Loucy (cell line): ENCODE data around the gene POLA2.
"Not testable (repeated sequence)": the region's sequence is repeated elsewhere in the genome, so short reads cannot be mapped to it uniquely, and the experiment has no call there.

Experiments
- H2AFZ ChIP-seq: fragments of 200-600 bp; sonication (generic); 2 replicates; pipeline ENCODE4 v1.6.0; 2016; ENCODE audit warnings: antibody characterized with exemption, mild to moderate bottlenecking, low read length, moderate library complexity
- H3F3A ChIP-seq: fragments of 200-600 bp; 2 replicates; pipeline ENCODE4 v1.6.0; 2016; ENCODE audit warnings: antibody characterized with exemption, low read depth, mild to moderate bottlenecking
- H3K27me3 ChIP-seq: fragments of 200-600 bp; sonication (generic); 2 replicates; pipeline ENCODE4 v1.6.1; 2014; ENCODE audit warnings: low read length, mild to moderate bottlenecking; ENCODE audit not compliant: insufficient read depth, poor library complexity, severe bottlenecking
- H3K36me3 ChIP-seq: fragments of 200-600 bp; sonication (generic); 2 replicates; pipeline ENCODE4 v1.6.1; 2016; ENCODE audit warnings: low read length; ENCODE audit not compliant: insufficient read depth
- H3K4me1 ChIP-seq: fragments of 200-600 bp; sonication (generic); 2 replicates; pipeline ENCODE4 v1.5.1; 2014; ENCODE audit warnings: low read length, mild to moderate bottlenecking; ENCODE audit not compliant: insufficient read depth, poor library complexity, severe bottlenecking
- H3K4me2 ChIP-seq: fragments of 200-600 bp; sonication (generic); 2 replicates; pipeline ENCODE4 v1.6.0; 2014; ENCODE audit warnings: antibody characterized with exemption, low read length, low read depth, mild to moderate bottlenecking; ENCODE audit not compliant: poor library complexity, severe bottlenecking
- H3K4me3 ChIP-seq: fragments of 200-600 bp; sonication (generic); 2 replicates; pipeline ENCODE4 v1.5.1; 2014; ENCODE audit warnings: low read length, mild to moderate bottlenecking, mixed read lengths; ENCODE audit not compliant: poor library complexity, severe bottlenecking
- H3K79me2 ChIP-seq: fragments of 200-600 bp; sonication (generic); 2 replicates; pipeline ENCODE4 v1.6.1; 2014; ENCODE audit warnings: low read length; ENCODE audit not compliant: insufficient read depth
- H3K9ac ChIP-seq: fragments of 200-600 bp; sonication (generic); 2 replicates; pipeline ENCODE4 v1.6.0; 2014; ENCODE audit warnings: mild to moderate bottlenecking, low read depth, low read length, moderate library complexity; ENCODE audit not compliant: poor library complexity, severe bottlenecking
- H3K9me2 ChIP-seq: fragments of 200-600 bp; sonication (generic); replicated peaks from 2 replicates; pipeline ENCODE4 v1.6.1; 2016; ENCODE audit warnings: low read depth, low read length, mixed read lengths
- H3K9me3 ChIP-seq: fragments of 200-600 bp; sonication (generic); 2 replicates; pipeline ENCODE4 v1.6.1; 2014; ENCODE audit warnings: mild to moderate bottlenecking, antibody characterized with exemption, low read length, low read depth; ENCODE audit not compliant: insufficient read depth
- H4K20me1 ChIP-seq: fragments of 200-600 bp; sonication (generic); 2 replicates; pipeline ENCODE4 v1.6.0; 2014; ENCODE audit warnings: antibody characterized with exemption, low read length, mild to moderate bottlenecking; ENCODE audit not compliant: insufficient read depth, poor library complexity, severe bottlenecking
- EZH2phosphoT487 ChIP-seq: fragments of 200-600 bp; IDR thresholded peaks from 2 replicates; pipeline ENCODE4 v1.6.1; 2018; ENCODE audit warnings: antibody characterized with exemption, mild to moderate bottlenecking, moderate library complexity, borderline replicate concordance
- TF ChIP-seq, protein P1 (sequence below): fragments of 200-600 bp; sonication (generic); conservative IDR thresholded peaks from 2 replicates; pipeline ENCODE4 v1.5.1; 2014; ENCODE audit warnings: mild to moderate bottlenecking, antibody characterized with exemption, low read length

POLA2 gene

DNA sequence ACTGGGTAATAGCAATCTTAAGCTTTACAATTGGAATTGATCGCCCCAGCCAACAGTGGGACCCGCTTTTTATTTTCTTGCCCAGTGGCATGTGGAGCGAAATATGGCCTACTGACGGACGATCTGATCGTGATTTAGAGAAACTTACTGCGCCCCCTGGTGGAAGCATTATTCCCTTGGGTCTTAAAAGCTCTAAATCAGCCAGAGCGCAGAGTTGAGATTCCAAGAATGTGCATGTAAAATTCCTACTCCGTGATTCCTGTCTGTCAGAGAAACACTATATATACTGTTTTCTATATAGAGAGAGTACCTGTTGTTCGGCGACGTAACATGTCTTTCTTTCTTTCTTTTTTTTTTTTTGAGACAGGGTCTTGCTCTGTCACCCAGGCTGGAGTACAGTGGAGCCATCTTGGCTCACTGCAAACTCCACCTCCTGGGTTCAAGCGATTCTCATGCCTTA lies 68.2 kb downstream of the POLA2 start:
- peaks cover 9% of the 10 kb centered on the region for H4K20me1 ChIP-seq
- H3K27me3 ChIP-seq: no peaks in the 10 kb centered on the region
- no peaks in the 10 kb centered on the region for H3K9me2 ChIP-seq
- peaks cover 13% of the 10 kb centered on the region for H3K79me2 ChIP-seq
- no peak overlapping the region for H3K4me3 ChIP-seq
- no peak overlapping the region for H3K4me2 ChIP-seq
- TF ChIP-seq, protein P1, sequence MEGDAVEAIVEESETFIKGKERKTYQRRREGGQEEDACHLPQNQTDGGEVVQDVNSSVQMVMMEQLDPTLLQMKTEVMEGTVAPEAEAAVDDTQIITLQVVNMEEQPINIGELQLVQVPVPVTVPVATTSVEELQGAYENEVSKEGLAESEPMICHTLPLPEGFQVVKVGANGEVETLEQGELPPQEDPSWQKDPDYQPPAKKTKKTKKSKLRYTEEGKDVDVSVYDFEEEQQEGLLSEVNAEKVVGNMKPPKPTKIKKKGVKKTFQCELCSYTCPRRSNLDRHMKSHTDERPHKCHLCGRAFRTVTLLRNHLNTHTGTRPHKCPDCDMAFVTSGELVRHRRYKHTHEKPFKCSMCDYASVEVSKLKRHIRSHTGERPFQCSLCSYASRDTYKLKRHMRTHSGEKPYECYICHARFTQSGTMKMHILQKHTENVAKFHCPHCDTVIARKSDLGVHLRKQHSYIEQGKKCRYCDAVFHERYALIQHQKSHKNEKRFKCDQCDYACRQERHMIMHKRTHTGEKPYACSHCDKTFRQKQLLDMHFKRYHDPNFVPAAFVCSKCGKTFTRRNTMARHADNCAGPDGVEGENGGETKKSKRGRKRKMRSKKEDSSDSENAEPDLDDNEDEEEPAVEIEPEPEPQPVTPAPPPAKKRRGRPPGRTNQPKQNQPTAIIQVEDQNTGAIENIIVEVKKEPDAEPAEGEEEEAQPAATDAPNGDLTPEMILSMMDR: peak; percentile 77
- TF ChIP-seq EZH2phosphoT487: no peak
- H3F3A ChIP-seq: no peaks in the 10 kb centered on the region
- H3K4me1 ChIP-seq: peaks cover 8% of the 10 kb centered on the region
- no peaks in the 10 kb centered on the region for H3K9me3 ChIP-seq
- H3K36me3 ChIP-seq: no peaks in the 10 kb centered on the region
- H3K9ac ChIP-seq: no peak overlapping the region
- H2AFZ ChIP-seq: peak overlapping the region; percentile 65; the same call in 1 of the 2 replicates

DNA sequence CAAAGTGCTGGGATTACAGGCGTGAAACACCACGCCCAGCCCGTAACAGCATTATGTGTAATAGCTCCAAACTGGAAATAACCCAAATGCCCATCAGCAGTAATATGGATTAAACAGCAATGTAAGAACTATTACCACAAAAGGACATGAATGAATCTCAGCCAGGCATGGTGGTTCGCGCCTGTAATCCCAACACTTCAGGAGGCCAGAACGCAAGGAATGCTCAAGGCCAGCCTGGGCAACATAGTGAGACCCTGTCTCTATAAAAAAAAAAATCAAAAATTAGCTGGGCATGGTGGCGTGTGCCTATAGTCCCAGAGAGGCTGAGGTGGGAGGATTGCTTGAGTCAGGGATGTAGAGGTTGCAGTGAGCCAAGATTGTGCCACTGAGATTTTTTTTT lies 68.8 kb downstream of the POLA2 start:
- Histone ChIP-seq H3K9ac (no peak overlapping the region), H3K4me2 (no peak overlapping the region), H3K9me2 (no peaks in the 10 kb centered on the region), H4K20me1 (peaks cover 15% of the 10 kb centered on the region), H3K9me3 (no peaks in the 10 kb centered on the region), H2AFZ (no peak overlapping the region), H3K79me2 (peaks cover 19% of the 10 kb centered on the region), H3F3A (no peaks in the 10 kb centered on the region), H3K4me1 (peaks cover 14% of the 10 kb centered on the region), H3K36me3 (no peaks in the 10 kb centered on the region), H3K4me3 (no peak overlapping the region), H3K27me3 (no peaks in the 10 kb centered on the region)
- no peak for TF ChIP-seq EZH2phosphoT487
- TF ChIP-seq, protein P1: no peak

DNA sequence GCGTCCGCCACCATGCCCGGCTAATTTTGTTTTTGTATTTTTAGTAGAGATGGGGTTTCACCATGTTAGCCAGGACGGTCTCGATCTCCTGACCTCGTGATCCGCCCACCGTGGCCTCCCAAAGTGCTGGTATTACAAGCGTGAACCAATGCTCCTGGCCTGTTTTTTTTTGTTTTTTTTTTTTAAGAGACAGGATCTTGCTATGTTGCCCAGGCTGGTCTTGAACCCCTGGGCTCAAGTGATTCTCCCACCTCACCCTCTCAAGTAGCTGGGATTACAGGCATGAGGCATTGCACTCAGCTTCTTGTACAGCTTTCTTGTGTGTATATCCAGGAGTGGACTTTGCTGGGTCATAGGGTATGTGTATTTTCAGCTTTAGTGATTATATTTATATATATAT lies 70.8 kb downstream of the POLA2 start:
- peaks cover 17% of the 10 kb centered on the region for H4K20me1 ChIP-seq
- not testable (repeated sequence) for H3K4me2 ChIP-seq, H3K4me3 ChIP-seq, H3K27me3 ChIP-seq, H2AFZ ChIP-seq, H3K9ac ChIP-seq, H3K9me3 ChIP-seq, H3F3A ChIP-seq, H3K9me2 ChIP-seq, H3K36me3 ChIP-seq
- H3K4me1 ChIP-seq: peaks cover 16% of the 10 kb centered on the region
- H3K79me2 ChIP-seq: peaks cover 38% of the 10 kb centered on the region

DNA sequence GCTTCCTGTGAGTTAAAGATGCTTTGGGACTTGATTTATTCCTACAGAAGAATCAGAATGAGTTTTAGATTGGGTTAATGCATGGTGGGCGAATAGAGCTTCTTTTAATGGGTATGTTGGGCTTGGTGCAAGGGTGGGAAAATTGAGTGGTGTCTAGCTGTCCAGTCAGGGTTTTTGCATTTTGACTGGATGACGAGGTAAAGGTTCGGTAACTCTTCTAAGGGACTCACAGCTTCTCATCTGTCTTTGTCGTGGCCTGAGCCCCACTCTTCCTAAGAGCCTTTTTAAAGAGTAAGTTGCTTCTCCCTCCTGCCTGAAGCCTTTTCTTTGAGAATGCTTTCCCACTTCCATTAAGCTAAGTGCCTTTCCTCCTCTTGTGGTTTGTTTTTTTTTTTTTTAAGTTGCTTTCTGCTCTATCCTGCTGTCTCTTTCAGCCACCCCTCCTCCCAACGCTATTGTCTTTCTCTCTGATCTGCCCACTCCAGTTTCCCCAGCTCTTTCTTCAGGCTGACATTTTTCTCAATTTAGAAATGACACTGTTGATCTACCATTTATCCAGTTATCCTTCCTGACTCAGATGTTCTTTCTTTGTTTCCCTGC lies 73.0 kb downstream of the POLA2 start:
- Histone ChIP-seq H3K4me3 (peak overlapping the region; percentile 77), H2AFZ (no peak overlapping the region), H3F3A (no peaks in the 10 kb centered on the region), H3K4me1 (peaks cover 32% of the 10 kb centered on the region), H4K20me1 (peaks cover 37% of the 10 kb centered on the region), H3K9me3 (no peaks in the 10 kb centered on the region), H3K27me3 (no peaks in the 10 kb centered on the region), H3K4me2 (peak overlapping the region; percentile 95), H3K36me3 (no peaks in the 10 kb centered on the region), H3K9me2 (no peaks in the 10 kb centered on the region), H3K79me2 (peaks cover 60% of the 10 kb centered on the region), H3K9ac (peak overlapping the region; percentile 83)
- TF ChIP-seq, protein P1: no peak
- TF ChIP-seq EZH2phosphoT487: no peak
